Stomach smooth muscle (tissue), 2 donors: ENCODE data around the gene LIMS2.

Source experiments
- H3K27ac ChIP-seq: one replicate; pipeline ENCODE4 v1.7.0; 2013; ENCODE audit warnings: mild to moderate bottlenecking, low read length, inconsistent platforms
- H3K27me3 ChIP-seq, 2 donors: one replicate each; pipeline ENCODE4 v1.7.0; 2013; ENCODE audit warnings: low read length in 2 of 2; ENCODE audit not compliant: insufficient read depth in 2 of 2, control insufficient read depth in 1 of 2
- H3K36me3 ChIP-seq, 2 donors: one replicate each; pipeline ENCODE4 v1.7.0; 2013; ENCODE audit warnings: low read length in 2 of 2; ENCODE audit not compliant: control insufficient read depth in 2 of 2, insufficient read depth in 2 of 2
- H3K4me1 ChIP-seq: one replicate; pipeline ENCODE4 v1.7.0; 2013; ENCODE audit warnings: low read length; ENCODE audit not compliant: control insufficient read depth, insufficient read depth
- H3K4me3 ChIP-seq, 2 donors: one replicate each; pipeline ENCODE4 v1.7.0; 2013; ENCODE audit warnings: low read length in 2 of 2
- H3K9ac ChIP-seq, 2 donors: one replicate each; pipeline ENCODE4 v1.7.0; 2013; ENCODE audit warnings: low read length in 2 of 2, mild to moderate bottlenecking in 1 of 2
- H3K9me3 ChIP-seq, 2 donors: one replicate each; pipeline ENCODE4 v1.7.0; 2013; ENCODE audit warnings: low read length in 2 of 2; ENCODE audit not compliant: control insufficient read depth in 2 of 2
- donor health status: healthy.
- donor health status: Pancreatic carcinoma.

The LIMS2 gene

GRCh38 chr2:127662937-127663565 is 12.3 kb downstream of the LIMS2 start:
- H3K27ac ChIP-seq, result peak overlapping the region; percentile 89
- H3K9ac ChIP-seq, result peak overlapping the region; percentile 51 to 63
- peaks cover 82% of the 10 kb centered on the region for H3K4me1 ChIP-seq
- H3K27me3 ChIP-seq, result no peaks in the 10 kb centered on the region
- no peaks in the 10 kb centered on the region for H3K9me3 ChIP-seq
- H3K36me3 ChIP-seq, result no peaks in the 10 kb centered on the region
- H3K4me3 ChIP-seq, result peak overlapping the region; percentile 48 to 67

DNA sequence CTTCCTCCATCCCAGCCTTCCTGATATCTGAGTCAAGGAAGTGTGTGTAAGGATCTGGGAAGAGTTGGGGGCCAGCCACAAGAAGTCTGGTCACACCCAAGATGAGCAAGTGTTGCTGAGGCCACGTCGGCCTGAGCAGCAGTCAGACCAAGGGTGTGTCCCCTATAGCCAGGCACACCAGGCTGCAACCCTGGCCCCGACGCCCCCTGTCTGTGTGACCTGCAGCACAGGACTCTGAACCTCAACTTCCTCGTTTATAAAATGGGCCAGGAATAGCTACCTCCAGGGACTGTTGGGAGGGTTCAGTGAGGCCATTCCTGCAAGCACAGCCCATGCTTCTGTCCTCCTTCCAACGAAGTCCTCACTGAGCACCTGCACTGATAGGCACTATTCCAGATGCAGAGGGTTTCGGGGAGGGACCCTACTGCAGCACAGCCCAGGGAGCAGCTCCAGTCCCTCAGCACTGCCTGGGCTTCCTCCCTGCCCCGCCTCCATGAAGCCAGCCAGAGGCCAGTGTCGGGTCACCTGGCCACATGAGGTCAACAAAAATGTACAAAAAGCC is 13.3 kb downstream of the LIMS2 start:
- H3K9me3 ChIP-seq, result no peaks in the 10 kb centered on the region
- H3K9ac ChIP-seq, result peak overlapping the region in 1 of 2 donors; percentile 51
- H3K4me3 ChIP-seq, result peak overlapping the region in 1 of 2 donors; percentile 49
- no peaks in the 10 kb centered on the region for H3K27me3 ChIP-seq
- peaks cover 92% of the 10 kb centered on the region for H3K4me1 ChIP-seq
- peak overlapping the region; percentile 100 for H3K27ac ChIP-seq
- H3K36me3 ChIP-seq, result peaks cover 0 to under 1% of the 10 kb centered on the region in 2 donors

DNA sequence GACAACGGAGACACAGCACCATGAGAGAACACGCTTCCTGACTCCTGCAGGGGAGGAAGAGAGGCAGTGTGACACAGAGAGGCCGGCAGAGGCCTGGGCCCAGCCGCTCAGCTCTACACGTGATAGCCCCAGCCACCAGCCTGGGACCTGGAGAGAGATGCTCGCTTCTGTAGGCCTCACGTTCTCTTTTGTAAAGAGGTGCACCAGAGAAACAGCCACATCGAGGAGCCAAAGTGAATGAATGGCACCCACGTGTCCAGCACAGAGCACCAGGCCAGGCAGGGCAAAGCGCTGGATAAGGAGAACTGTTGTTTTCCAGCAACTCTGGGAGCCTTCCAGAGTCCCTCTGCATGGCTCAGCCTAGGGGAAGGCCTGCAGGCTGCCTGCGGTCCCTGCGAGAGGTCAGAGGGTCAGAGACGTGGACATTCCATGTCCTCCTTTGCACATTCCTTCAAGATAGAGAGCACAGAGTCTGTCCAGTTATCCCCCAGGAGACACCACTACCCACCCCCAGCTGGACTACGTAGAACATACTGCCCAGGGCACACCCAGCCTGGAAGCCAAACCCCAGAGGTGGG is 14.2 kb downstream of the LIMS2 start:
- H3K9me3 ChIP-seq, result no peaks in the 10 kb centered on the region
- H3K4me1 ChIP-seq, result peaks cover 95% of the 10 kb centered on the region
- H3K9ac ChIP-seq, result peak overlapping the region in 1 of 2 donors; percentile 51
- peak overlapping the region in 1 of 2 donors; percentile 49 for H3K4me3 ChIP-seq
- peak overlapping the region; percentile 100 for H3K27ac ChIP-seq
- no peaks in the 10 kb centered on the region for H3K27me3 ChIP-seq
- peaks cover 0 to 5% of the 10 kb centered on the region in 2 donors for H3K36me3 ChIP-seq

- H3K27ac ChIP-seq, result peak overlapping the region; percentile 100
- no peaks in the 10 kb centered on the region for H3K27me3 ChIP-seq
Measured at GRCh38 chr2:127660291-127660578, 15.1 kb downstream of the LIMS2 start.

GRCh38 chr2:127659408-127660290 is 15.7 kb downstream of the LIMS2 start:
- peak overlapping the region; percentile 75 to 77 for H3K9ac ChIP-seq

More at GRCh38 chr2:127660291-127660578, 15.1 kb downstream of the LIMS2 start:
- no peaks in the 10 kb centered on the region for H3K9me3 ChIP-seq
- H3K9ac ChIP-seq, result peak overlapping the region in 1 of 2 donors; percentile 51
- H3K4me3 ChIP-seq, result peak overlapping the region in 1 of 2 donors; percentile 49
- H3K4me1 ChIP-seq, result peaks cover 94% of the 10 kb centered on the region
- H3K36me3 ChIP-seq, result peaks cover 0 to 5% of the 10 kb centered on the region in 2 donors

DNA sequence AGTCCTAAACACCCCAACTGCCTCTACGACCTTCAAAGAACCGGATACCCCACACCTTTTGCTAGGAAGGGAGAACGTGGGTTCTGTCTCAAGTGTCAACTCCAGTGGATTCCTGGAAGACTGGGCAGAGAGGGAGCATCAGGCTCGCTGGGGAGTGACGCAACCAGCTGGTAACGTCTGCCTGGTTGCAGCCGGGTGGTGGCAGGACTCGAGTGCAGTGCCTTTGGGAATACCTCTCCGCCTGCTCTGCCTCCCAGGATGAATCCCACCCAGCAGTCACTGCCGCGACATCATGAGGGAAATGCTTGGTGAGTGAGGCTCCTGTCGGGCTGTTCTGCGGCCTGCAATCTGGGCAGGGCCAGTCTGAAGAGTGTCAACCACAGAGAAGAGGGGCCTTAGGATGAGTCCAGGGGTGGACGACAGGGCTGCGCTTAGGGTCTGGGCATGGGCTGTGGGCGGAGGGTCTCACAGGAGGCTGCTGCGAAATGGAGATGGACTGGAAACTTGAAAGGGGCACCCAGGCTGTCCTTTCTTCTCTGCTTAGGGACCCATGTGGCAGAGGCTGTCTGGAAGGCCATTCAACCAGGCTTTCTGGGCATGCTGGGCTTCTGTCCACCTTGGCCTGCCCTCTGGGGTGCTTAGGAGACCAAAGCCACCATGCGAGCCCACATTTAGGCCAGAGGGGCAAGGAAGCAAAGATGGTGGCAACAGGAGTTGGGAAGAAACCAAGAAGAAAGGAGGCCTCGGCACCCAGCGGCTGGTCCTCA is 16.5 kb downstream of the LIMS2 start:
- no peaks in the 10 kb centered on the region for H3K27me3 ChIP-seq
- H3K4me3 ChIP-seq, result peak overlapping the region; percentile 28 to 58
- H3K27ac ChIP-seq, result peak overlapping the region; percentile 100
- peaks cover 10 to 17% of the 10 kb centered on the region in 2 donors for H3K36me3 ChIP-seq
- H3K9ac ChIP-seq, result peak overlapping the region; percentile 75 to 77
- no peaks in the 10 kb centered on the region for H3K9me3 ChIP-seq
- H3K4me1 ChIP-seq, result peaks cover 96% of the 10 kb centered on the region

More at GRCh38 chr2:127659408-127660290, 15.7 kb downstream of the LIMS2 start:
- H3K36me3 ChIP-seq, result peaks cover 2 to 10% of the 10 kb centered on the region in 2 donors
- H3K4me1 ChIP-seq, result peaks cover 95% of the 10 kb centered on the region
- peak overlapping the region; percentile 23 to 58 for H3K4me3 ChIP-seq
- H3K27me3 ChIP-seq, result no peaks in the 10 kb centered on the region
- H3K9me3 ChIP-seq, result no peaks in the 10 kb centered on the region
- H3K27ac ChIP-seq, result peak overlapping the region; percentile 100

- Histone ChIP-seq H3K27ac (peak overlapping the region; percentile 100), H3K4me3 (peak overlapping the region; percentile 28 to 58), H3K9me3 (no peaks in the 10 kb centered on the region), H3K4me1 (peaks cover 96% of the 10 kb centered on the region), H3K27me3 (no peaks in the 10 kb centered on the region), H3K9ac (peak overlapping the region; percentile 75 to 77), H3K36me3 (peaks cover 14 to 20% of the 10 kb centered on the region in 2 donors)
Measured at GRCh38 chr2:127658146-127658545, 17.2 kb downstream of the LIMS2 start.

DNA sequence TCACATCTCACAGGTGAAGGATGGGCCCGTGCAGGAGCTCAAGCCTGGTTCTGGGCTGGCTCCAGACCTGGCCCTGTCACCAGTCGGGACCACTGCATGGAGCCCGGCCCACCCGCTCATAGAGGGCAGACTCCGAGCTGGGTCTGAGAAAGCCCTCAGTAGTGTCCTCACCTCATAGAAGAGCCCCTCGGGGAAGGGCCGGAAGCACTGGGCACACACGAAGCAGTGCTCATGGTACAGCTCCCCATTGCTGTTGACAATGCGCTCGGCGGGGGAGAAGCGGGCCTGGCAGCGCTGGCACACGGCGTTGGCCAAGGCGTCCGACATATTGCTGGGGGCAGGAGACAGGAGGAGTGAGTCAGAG is 18.1 kb downstream of the LIMS2 start:
- Histone ChIP-seq H3K27me3 (no peaks in the 10 kb centered on the region), H3K4me3 (peak overlapping the region in 1 of 2 donors; percentile 29), H3K9me3 (no peaks in the 10 kb centered on the region), H3K9ac (peak overlapping the region; percentile 49 to 58), H3K27ac (peak overlapping the region; percentile 100), H3K4me1 (peaks cover 98% of the 10 kb centered on the region), H3K36me3 (peaks cover 14 to 20% of the 10 kb centered on the region in 2 donors)

GRCh38 chr2:127656569-127657231 is 18.6 kb downstream of the LIMS2 start:
- Histone ChIP-seq H3K27ac (peak overlapping the region; percentile 100), H3K4me3 (peak overlapping the region in 1 of 2 donors; percentile 29), H3K9me3 (no peaks in the 10 kb centered on the region), H3K27me3 (no peaks in the 10 kb centered on the region), H3K9ac (peak overlapping the region; percentile 49 to 58), H3K4me1 (peaks cover 98% of the 10 kb centered on the region), H3K36me3 (peaks cover 14 to 20% of the 10 kb centered on the region in 2 donors)
